HepG2 (cell line): ENCODE data around the gene CTSD. TPM values are rescaled to one million over a fixed set of nuclear protein-coding genes. Genes with fewer than 3 reads are reported as not detected.

Experiments
- ATAC-seq: fragments of 200-7000 bp; cut with Tn5 transposase; 3 replicates; pipeline ENCODE4 v1.9.1; 2020; ENCODE audit warnings: mild to moderate bottlenecking, moderate library complexity
- BruUV-seq: library from RNA; stranded (reverse); fragments of 400-500 nt; replicated peaks from 2 replicates; lab custom pipeline; 2021; lab: Mats Ljungman, UMichigan
- CTCF ChIA-PET: fragments of 300-600 bp; formaldehyde crosslinking; extraction: SDS; loops from one replicate; lab custom pipeline; 2021; ENCODE audit warnings: low total read pairs, inconsistent platforms, low intra/inter-chr PET ratio; lab: Yijun Ruan, JAX
- POLR2A ChIA-PET: fragments of 350-600 bp; sonication (Branson Sonifier 250); formaldehyde crosslinking; loops from one replicate; lab custom pipeline; 2020; ENCODE audit warnings: antibody characterized with exemption, inconsistent platforms; lab: Yijun Ruan, JAX
- DNase-seq: peaks from one replicate; pipeline ENCODE4 v3.0.0-alpha.2; 2015; ENCODE audit warnings: low spot score
- FAIRE-seq: peaks from 3 replicates; lab custom pipeline; 2011; peaks lifted over from hg19 to GRCh38; lab: Jason Lieb, UNC
- H2AFZ ChIP-seq: one replicate; pipeline ENCODE4 v1.6.1; 2011; ENCODE audit warnings: low read length, inconsistent platforms
- H3K27ac ChIP-seq: fragments of 300-600 bp; 3 replicates; pipeline ENCODE4 v1.8.0; 2011; ENCODE audit warnings: mixed run types, mild to moderate bottlenecking, mixed read lengths, low read length, inconsistent platforms; ENCODE audit not compliant: insufficient read depth; ENCODE audit errors: extremely low read length
- H3K27me3 ChIP-seq, 2 experiments: fragments of 200-600 bp in 1 of 2; 2 replicates in 1 of 2; 3 replicates in 1 of 2; pipeline versions ENCODE4 v1.6.0 to v1.8.0; 2011; ENCODE audit warnings: low read length in 2 of 2, mild to moderate bottlenecking in 2 of 2, moderate library complexity in 2 of 2, inconsistent platforms in 1 of 2; ENCODE audit not compliant: insufficient read depth in 2 of 2, control insufficient read depth in 1 of 2
- H3K36me3 ChIP-seq, 2 experiments: fragments of 200-600 bp in 1 of 2; replicated peaks in 1 of 2; 2 replicates in 1 of 2; 3 replicates in 1 of 2; pipeline versions ENCODE4 v1.5.1 to v1.8.0; 2011; ENCODE audit warnings: low read length in 2 of 2, inconsistent platforms in 1 of 2; ENCODE audit not compliant: insufficient read depth in 2 of 2, control insufficient read depth in 1 of 2
- H3K4me1 ChIP-seq: 2 replicates; pipeline ENCODE4 v1.5.1; 2012; ENCODE audit warnings: low read length, inconsistent platforms; ENCODE audit not compliant: insufficient read depth
- H3K4me2 ChIP-seq: 2 replicates; pipeline ENCODE4 v1.6.0; 2011; ENCODE audit warnings: low read depth, low read length, inconsistent platforms
- H3K4me3 ChIP-seq, 3 experiments: fragments of 200-600 bp in 1 of 3; sonication (generic), shearing (Covaris generic) in 1 of 3; replicated peaks in 1 of 3; 2 replicates each; pipeline ENCODE4 v1.5.1; 2011 to 2016; ENCODE audit warnings: low read length in 3 of 3, inconsistent platforms in 2 of 3, low read depth in 2 of 3, mild to moderate bottlenecking in 2 of 3, control low read depth in 1 of 3, mixed read lengths in 1 of 3; ENCODE audit not compliant: insufficient read depth in 1 of 3
- H3K79me2 ChIP-seq: one replicate; pipeline ENCODE4 v1.6.1; 2011; ENCODE audit warnings: low read length, inconsistent platforms; ENCODE audit not compliant: insufficient read depth
- H3K9ac ChIP-seq: 2 replicates; pipeline ENCODE4 v1.6.0; 2011; ENCODE audit warnings: mild to moderate bottlenecking, low read depth, low read length, inconsistent platforms; ENCODE audit not compliant: insufficient read depth
- H3K9me3 ChIP-seq: 2 replicates; pipeline ENCODE4 v1.5.1; 2012; ENCODE audit warnings: mild to moderate bottlenecking, low read length
- H4K20me1 ChIP-seq: 2 replicates; pipeline ENCODE4 v1.6.0; 2011; ENCODE audit warnings: inconsistent platforms, mild to moderate bottlenecking, low read length, moderate library complexity; ENCODE audit not compliant: insufficient read depth
- CSRNP2 ChIP-seq: sonication (generic); formaldehyde crosslinking; conservative IDR thresholded peaks from 2 replicates; pipeline ENCODE4 v1.8.0; 2022; ENCODE audit warnings: low read depth, missing genetic modification reagents
- ETV6 ChIP-seq: sonication (generic); formaldehyde crosslinking; conservative IDR thresholded peaks from 2 replicates; pipeline ENCODE4 v1.4.0; 2020; ENCODE audit warnings: missing genetic modification reagents
- FOXK2 ChIP-seq: fragments of 450-650 bp; IDR thresholded peaks from 2 replicates; pipeline ENCODE4 v1.6.1; 2016
- FOXP1 ChIP-seq, 2 experiments: fragments of 450-650 bp in 1 of 2; IDR thresholded peaks; 2 replicates each; pipeline ENCODE4 v1.6.1; 2017 to 2018; ENCODE audit warnings: antibody characterized with exemption in 1 of 2
- KLF15 ChIP-seq: sonication (generic); formaldehyde crosslinking; IDR thresholded peaks from 2 replicates; pipeline ENCODE4 v1.8.1; 2023; ENCODE audit warnings: borderline replicate concordance, mild to moderate bottlenecking, inconsistent platforms, missing genetic modification reagents, mixed read lengths
- MAFK ChIP-seq, 2 experiments: IDR thresholded peaks in 1 of 2; conservative IDR thresholded peaks in 1 of 2; 2 replicates each; pipeline ENCODE4 v1.6.1; 2011; ENCODE audit warnings: improper control_type of control experiment in 2 of 2, low read length in 2 of 2
- MYC ChIP-seq: sonication (generic); formaldehyde crosslinking; IDR thresholded peaks from 2 replicates; pipeline ENCODE4 v1.9.0; 2021; ENCODE audit warnings: missing genetic modification reagents, borderline replicate concordance
- PCBP2 ChIP-seq: fragments of 200-400 bp; formaldehyde crosslinking; optimal IDR thresholded peaks from 2 replicates; pipeline ENCODE3; 2018; ENCODE audit warnings: low read length, low read depth; ENCODE audit not compliant: poor library complexity, severe bottlenecking
- PRPF4 ChIP-seq: fragments of 200-400 bp; formaldehyde crosslinking; IDR thresholded peaks from 2 replicates; pipeline ENCODE4 v1.6.1; 2016; ENCODE audit warnings: low read length, low read depth; ENCODE audit not compliant: poor library complexity, severe bottlenecking
- SRSF4 ChIP-seq: fragments of 200-400 bp; formaldehyde crosslinking; IDR thresholded peaks from one replicate; pipeline ENCODE4 v1.6.1; 2018; ENCODE audit warnings: mild to moderate bottlenecking, low read depth, low read length, moderate library complexity; ENCODE audit not compliant: poor library complexity, severe bottlenecking
- ZNF841 ChIP-seq: sonication (generic); formaldehyde crosslinking; IDR thresholded peaks from 2 replicates; pipeline ENCODE4 v1.8.1; 2023; ENCODE audit warnings: missing genetic modification reagents, borderline replicate concordance
- WGBS: methylation state at CpG from one replicate; pipeline ENCODE4 v1.1.6; 2017; ENCODE audit warnings: low lambda C conversion rate; 5-methylcytosine and 5-hydroxymethylcytosine counted together
- in situ Hi-C: cut with HindIII; loops from 2 replicates; pipeline ENCODE4 v1.10.0; 2017; ENCODE audit warnings: low pct_unique_long_range_greater_than_20kb; ENCODE audit not compliant: extremely low pct_ligation_motif_present
- intact Hi-C: fragments of 100-400 bp; cut with micrococcal nuclease; formaldehyde crosslinking; loops from one replicate; pipeline ENCODE4 v1.10.0; 2022; ENCODE audit not compliant: unreplicated experiment
- polyA plus RNA-seq, 8 experiments: library from polyadenylated mRNA; depleted of rRNA in 3 of 8; stranded (reverse) in 7 of 8; unstranded in 1 of 8; fragments of >200 nt; fragmentation: Illumina TruSeq in 4 of 8; extraction: Trizol in 4 of 8; gene quantifications; 2 replicates each; pipeline versions ENCODE4 v1.2.1 to v1.2.3, GENCODE V29; 2011 to 2016; ENCODE audit warnings: low read depth in 4 of 8, missing spikeins in 1 of 8, mixed read lengths in 1 of 8; ENCODE audit not compliant: insufficient read depth in 1 of 8
- total RNA-seq, 5 experiments: library from RNA; depleted of rRNA; stranded (reverse); fragments of >200 nt; fragmentation: Illumina TruSeq; extraction: Trizol; gene quantifications; 2 replicates each; pipeline ENCODE4 v1.2.3, GENCODE V29; 2016; ENCODE audit warnings: low read depth in 1 of 5
- TF ChIP-seq, protein P1 (sequence below): sonication (generic); formaldehyde crosslinking; IDR thresholded peaks from 2 replicates; pipeline ENCODE4 v1.8.0; 2022; ENCODE audit warnings: missing genetic modification reagents, mild to moderate bottlenecking, borderline replicate concordance

The CTSD gene
- total and polyA plus RNA-seq, 2 of the 13 experiments (the other 11 are each of a cell fraction or from before 2014, with no cell fraction given), result 143 to 230 TPM

DNA sequence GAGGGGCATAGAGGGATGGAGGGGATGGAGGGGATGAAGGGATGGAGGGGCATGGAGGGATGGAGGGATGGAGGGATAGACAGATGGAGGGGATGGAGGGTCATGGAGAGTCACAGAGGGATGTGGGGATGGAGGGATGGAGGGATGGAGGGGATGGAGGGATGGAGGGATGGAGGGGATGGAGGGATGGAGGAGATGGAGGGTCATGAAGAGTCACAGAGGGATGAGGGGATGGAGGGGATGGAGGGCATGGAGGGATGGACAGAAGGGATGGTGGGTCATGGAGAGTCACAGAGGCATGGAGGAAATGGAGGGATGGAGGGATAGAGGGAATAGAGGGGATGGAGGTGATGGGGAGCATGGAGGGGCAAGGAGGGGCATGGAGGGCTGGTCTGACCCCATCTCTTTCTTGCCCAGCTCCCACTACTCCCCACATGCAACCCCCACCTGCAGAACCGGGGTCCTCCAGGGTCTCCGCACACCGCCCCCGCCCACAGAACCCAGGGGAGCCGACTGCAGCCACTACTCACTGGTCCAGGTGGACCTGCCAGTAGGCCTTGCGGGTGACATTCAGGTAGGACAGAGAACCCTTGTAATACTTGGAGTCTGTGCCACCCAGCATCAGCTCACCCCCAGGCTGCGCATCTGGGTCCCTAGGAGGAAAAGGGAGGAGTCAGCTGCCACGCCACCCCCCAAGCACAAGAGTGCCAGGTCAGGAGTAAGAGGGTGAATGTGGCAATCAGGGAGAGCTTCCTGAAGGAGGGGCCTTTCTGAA is 9.2 kb downstream of the CTSD start:
- FAIRE-seq (no peak), DNase-seq (no peak), ATAC-seq (no peak)
- Histone ChIP-seq H3K27me3 (no peaks in the 10 kb centered on the region; a peak in 1 of 5 replicates), H3K4me3 (no peak overlapping the region), H4K20me1 (peaks cover 12% of the 10 kb centered on the region), H3K27ac (no peak overlapping the region), H3K9me3 (no peaks in the 10 kb centered on the region), H3K36me3 (peaks cover 21 to 26% of the 10 kb centered on the region in 2 experiments; a peak in 4 of 5 replicates), H3K4me1 (peaks cover 22% of the 10 kb centered on the region; the same call in 1 of the 2 replicates), H3K79me2 (no peaks in the 10 kb centered on the region), H3K9ac (no peak overlapping the region), H2AFZ (no peak overlapping the region), H3K4me2 (no peak overlapping the region)
- POLR2A ChIA-PET, result no interaction called here
- in situ Hi-C loops, result no loop called here
- intact Hi-C loops, result no loop called here
- no TSS peak for BruUV-seq
- CTCF ChIA-PET, result no interaction called here
- TF ChIP-seq MYC (no peak), PCBP2 (peak; percentile 74)
- no CpG with 5 or more reads among the region's 8 CpGs for WGBS

GRCh38 chr11:1753929-1754305 is 9.8 kb downstream of the CTSD start:
- CTCF ChIA-PET, result no interaction called here
- in situ Hi-C loops, result no loop called here
- Histone ChIP-seq H3K9me3 (no peaks in the 10 kb centered on the region), H3K36me3 (peaks cover 21 to 26% of the 10 kb centered on the region in 2 experiments; a peak in 4 of 5 replicates), H4K20me1 (peaks cover 12% of the 10 kb centered on the region), H3K27ac (no peak overlapping the region), H3K27me3 (no peaks in the 10 kb centered on the region; a peak in 1 of 5 replicates), H3K9ac (no peak overlapping the region), H3K4me3 (no peak overlapping the region), H3K4me2 (no peak overlapping the region), H2AFZ (no peak overlapping the region), H3K4me1 (peaks cover 22% of the 10 kb centered on the region; the same call in 1 of the 2 replicates), H3K79me2 (no peaks in the 10 kb centered on the region)
- WGBS, result 95% methylated on average over 8 of the region's 14 CpGs
- DNase-seq, result no peak
- no TSS peak for BruUV-seq
- FAIRE-seq, result no peak
- intact Hi-C loops, result no loop called here
- ATAC-seq, result no peak
- TF ChIP-seq ETV6 (no peak), CSRNP2 (CRISPR knock-in tag) (no peak), FOXP1 (IDR thresholded peaks at IDR 0.05) (no peak), FOXP1 (CRISPR knock-in tag; IDR thresholded peaks at IDR 0.05) (no peak), KLF15 (CRISPR knock-in tag) (no peak), MAFK (conservative IDR thresholded peaks at IDR 0.05 in 1 of 2, IDR thresholded peaks at IDR 0.05 in 1 of 2; ENCODE audit: low read length in 2 of 2) (no peak), PRPF4 (no peak), ZNF841 (CRISPR knock-in tag) (no peak), SRSF4 (no peak), FOXK2 (no peak)
- TF ChIP-seq, protein P1, sequence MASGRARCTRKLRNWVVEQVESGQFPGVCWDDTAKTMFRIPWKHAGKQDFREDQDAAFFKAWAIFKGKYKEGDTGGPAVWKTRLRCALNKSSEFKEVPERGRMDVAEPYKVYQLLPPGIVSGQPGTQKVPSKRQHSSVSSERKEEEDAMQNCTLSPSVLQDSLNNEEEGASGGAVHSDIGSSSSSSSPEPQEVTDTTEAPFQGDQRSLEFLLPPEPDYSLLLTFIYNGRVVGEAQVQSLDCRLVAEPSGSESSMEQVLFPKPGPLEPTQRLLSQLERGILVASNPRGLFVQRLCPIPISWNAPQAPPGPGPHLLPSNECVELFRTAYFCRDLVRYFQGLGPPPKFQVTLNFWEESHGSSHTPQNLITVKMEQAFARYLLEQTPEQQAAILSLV (CRISPR knock-in tag), result no peak
- TF ChIP-seq, all 625 proteins: peak for 0
- POLR2A ChIA-PET, result no interaction called here
